ENCODE data around the gene RDX. TPM values are rescaled to one million over a fixed set of nuclear protein-coding genes. Genes with fewer than 3 reads are reported as not detected.

The RDX gene
- 10 to 100 TPM; 26.7 to 38.4 TPM for total RNA-seq
- 38.5 to 62.5 reads per million in 2 donors for total RNA-seq

GRCh38 chr11:110296226-110297075 is at the start of gene RDX:
TSS of gene RDX (minus strand) at chr11:110296614. CDS start at chr11:110279692, 16,922 bp downstream.
- peak; percentile 34 to 69 (median 59) for DNase-seq
- H3K9me3 ChIP-seq (ENCODE audit: control insufficient read depth, low read length, poor library complexity, severe bottlenecking): no peaks in the 10 kb centered on the region
- peaks cover 12% of the 10 kb centered on the region for H3K4me1 Mint-ChIP-seq
- ATAC-seq: peak; percentile 81
- no peaks in the 10 kb centered on the region for H3K36me3 Mint-ChIP-seq (ENCODE audit: low read depth)
- H3K27me3 Mint-ChIP-seq: no peaks in the 10 kb centered on the region
- H3K4me3 Mint-ChIP-seq: peak within 1 kb of the TSS; percentile 88
- peak within 1 kb of the TSS; percentile 75 for H3K27ac Mint-ChIP-seq

- peak overlapping the region; percentile 95 for H3K27ac Mint-ChIP-seq
- no peaks in the 10 kb centered on the region for H3K9me3 ChIP-seq (ENCODE audit: control insufficient read depth, low read length, poor library complexity, severe bottlenecking)
- DNase-seq (no peak), ATAC-seq (peak; percentile 77)
- H3K36me3 Mint-ChIP-seq (ENCODE audit: low read depth): no peaks in the 10 kb centered on the region
- H3K4me3 Mint-ChIP-seq: peak overlapping the region; percentile 78
- peaks cover 35% of the 10 kb centered on the region for H3K4me1 Mint-ChIP-seq
- H3K27me3 Mint-ChIP-seq: no peaks in the 10 kb centered on the region
Observed at GRCh38 chr11:110345743-110346142, 49.3 kb upstream of the RDX start.

DNA sequence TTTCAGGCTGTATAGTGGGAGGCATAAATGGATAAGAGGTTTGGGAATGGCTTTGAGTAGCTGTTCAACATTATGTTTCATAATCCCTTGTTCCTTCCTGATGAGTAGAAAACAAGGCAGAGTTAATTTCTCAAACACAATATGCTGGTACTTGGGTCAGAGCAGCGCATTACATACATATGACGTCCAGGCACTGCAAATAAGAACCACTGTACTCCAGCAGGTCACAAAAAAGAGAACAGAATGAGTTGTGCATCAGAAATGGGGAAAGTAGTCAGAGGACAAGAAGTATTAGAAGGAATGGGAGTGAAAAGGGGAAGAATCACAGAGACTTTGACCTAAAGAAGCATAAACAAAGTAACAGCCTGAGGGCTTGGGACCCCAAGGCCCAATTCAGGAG is 44.0 kb upstream of the RDX start:
- H3K27ac Mint-ChIP-seq: no peak overlapping the region

GRCh38 chr11:110339456-110340250 is 43.2 kb upstream of the RDX start:
- Mint-ChIP-seq H3K4me1 (peaks cover 9% of the 10 kb centered on the region), H3K27me3 (no peaks in the 10 kb centered on the region), H3K36me3 (ENCODE audit: low read depth) (no peaks in the 10 kb centered on the region), H3K27ac (peak overlapping the region; percentile 49), H3K4me3 (peak overlapping the region; percentile 31)
- DNase-seq: no peak
- peak; percentile 20 for ATAC-seq
- H3K9me3 ChIP-seq (ENCODE audit: control insufficient read depth, low read length, poor library complexity, severe bottlenecking): no peaks in the 10 kb centered on the region

More for the DNA sequence above, 44.0 kb upstream of the RDX start:
- H3K4me3 Mint-ChIP-seq: no peak overlapping the region
- no peaks in the 10 kb centered on the region for H3K27me3 Mint-ChIP-seq
- ATAC-seq (no peak), DNase-seq (no peak)
- peaks cover 12% of the 10 kb centered on the region for H3K4me1 Mint-ChIP-seq
- H3K36me3 Mint-ChIP-seq (ENCODE audit: low read depth): no peaks in the 10 kb centered on the region
- no peaks in the 10 kb centered on the region for H3K9me3 ChIP-seq (ENCODE audit: control insufficient read depth, low read length, poor library complexity, severe bottlenecking)

- no peaks in the 10 kb centered on the region for H3K9me3 ChIP-seq (ENCODE audit: control insufficient read depth, low read length, poor library complexity, severe bottlenecking)
- ATAC-seq (no peak), DNase-seq (no peak)
- Mint-ChIP-seq H3K4me3 (no peak overlapping the region), H3K27me3 (no peaks in the 10 kb centered on the region), H3K36me3 (ENCODE audit: low read depth) (no peaks in the 10 kb centered on the region), H3K4me1 (peaks cover 7% of the 10 kb centered on the region), H3K27ac (no peak overlapping the region)
Observed at GRCh38 chr11:110338684-110339083, 42.3 kb upstream of the RDX start.

DNA sequence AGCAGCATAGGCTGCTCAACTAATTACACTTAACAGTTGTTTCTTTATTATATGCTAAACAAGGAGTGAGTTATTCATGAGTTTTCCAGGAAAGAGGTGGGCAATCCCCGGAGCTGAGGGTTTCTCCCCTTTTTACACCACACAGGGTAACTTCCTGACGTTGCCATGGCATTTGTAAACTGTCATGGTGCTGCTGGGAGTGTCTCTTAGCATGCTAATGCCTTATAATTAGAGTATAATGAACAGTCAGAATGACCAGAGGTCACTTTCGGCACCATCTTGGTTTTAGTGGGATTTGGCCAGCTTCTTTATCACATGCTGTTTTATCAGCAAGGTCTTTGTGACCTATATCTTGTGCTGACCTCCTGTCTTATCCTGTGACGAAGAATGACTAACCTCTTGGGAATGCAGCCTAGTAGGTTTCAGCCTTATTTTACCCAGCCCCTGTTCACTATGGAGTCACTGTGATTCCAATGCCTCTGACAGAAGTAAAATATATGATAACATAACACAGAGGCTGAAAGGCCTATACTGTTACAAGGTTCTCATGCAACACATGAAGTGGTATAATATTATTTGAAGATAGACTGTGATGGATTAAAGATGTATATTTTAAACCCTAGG is 41.3 kb upstream of the RDX start:
- DNase-seq: no peak
- Mint-ChIP-seq H3K4me3 (no peak overlapping the region), H3K4me1 (peaks cover 7% of the 10 kb centered on the region), H3K27me3 (no peaks in the 10 kb centered on the region), H3K36me3 (ENCODE audit: low read depth) (no peaks in the 10 kb centered on the region), H3K27ac (no peak overlapping the region)
- H3K9me3 ChIP-seq (ENCODE audit: control insufficient read depth, low read length, poor library complexity, severe bottlenecking): no peaks in the 10 kb centered on the region
- ATAC-seq: peak; percentile 77

- H3K27me3 Mint-ChIP-seq: no peaks in the 10 kb centered on the region
- no peak for ATAC-seq
Observed at GRCh38 chr11:110336054-110336453, 39.6 kb upstream of the RDX start.

DNA sequence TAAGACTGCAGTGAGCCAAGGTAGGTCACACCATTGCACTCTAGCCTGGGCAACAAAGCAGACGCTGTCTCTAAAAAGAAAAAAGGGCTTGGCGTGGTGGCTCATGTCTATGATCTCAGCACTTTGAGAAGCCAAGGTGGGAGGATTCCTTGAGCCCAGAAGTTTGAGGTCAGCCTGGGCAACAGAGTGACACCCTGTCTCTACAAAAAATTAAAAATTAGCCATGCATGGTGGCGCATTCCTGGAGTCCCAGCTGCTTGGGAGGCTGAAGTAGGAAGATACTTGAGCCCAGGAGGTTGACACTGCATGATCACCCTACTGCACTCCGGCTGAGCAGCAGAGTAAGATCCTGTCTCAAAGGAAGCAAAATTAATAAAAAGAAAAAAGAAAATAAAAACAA is 38.9 kb upstream of the RDX start:
- Mint-ChIP-seq H3K27ac (no peak overlapping the region), H3K36me3 (ENCODE audit: low read depth) (no peaks in the 10 kb centered on the region), H3K4me3 (no peak overlapping the region), H3K27me3 (no peaks in the 10 kb centered on the region), H3K4me1 (peaks cover 7% of the 10 kb centered on the region)
- ATAC-seq (no peak), DNase-seq (no peak)
- no peaks in the 10 kb centered on the region for H3K9me3 ChIP-seq (ENCODE audit: control insufficient read depth, low read length, poor library complexity, severe bottlenecking)

More at GRCh38 chr11:110336054-110336453, 39.6 kb upstream of the RDX start:
- H3K4me1 Mint-ChIP-seq: peaks cover 7% of the 10 kb centered on the region
- no peaks in the 10 kb centered on the region for H3K9me3 ChIP-seq (ENCODE audit: control insufficient read depth, low read length, poor library complexity, severe bottlenecking)
- DNase-seq: no peak
- H3K4me3 Mint-ChIP-seq: no peak overlapping the region
- no peak overlapping the region for H3K27ac Mint-ChIP-seq
- no peaks in the 10 kb centered on the region for H3K36me3 Mint-ChIP-seq (ENCODE audit: low read depth)

DNA sequence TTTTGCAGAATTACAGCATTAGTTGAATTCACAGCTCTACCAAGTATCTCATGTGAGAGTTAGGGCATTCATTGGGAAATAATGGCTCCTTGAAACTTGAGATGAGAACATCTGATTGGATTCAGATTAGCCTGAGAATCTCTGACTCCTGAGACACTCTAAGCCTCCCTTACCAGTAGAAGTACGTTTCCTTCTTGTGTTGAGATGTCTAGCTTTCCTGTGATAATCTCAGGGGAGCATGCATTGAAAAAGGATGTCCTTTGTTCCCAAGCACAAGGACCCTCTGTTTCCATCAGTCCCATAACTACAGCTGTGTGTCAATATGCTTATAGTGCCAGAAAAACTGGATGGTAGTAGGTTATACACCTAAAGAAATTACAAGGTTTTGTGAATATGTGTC is 35.2 kb upstream of the RDX start:
- no peak for ATAC-seq
- H3K9me3 ChIP-seq (ENCODE audit: control insufficient read depth, low read length, poor library complexity, severe bottlenecking): no peaks in the 10 kb centered on the region
- no peak for DNase-seq
- H3K27ac Mint-ChIP-seq: no peak overlapping the region
- no peaks in the 10 kb centered on the region for H3K27me3 Mint-ChIP-seq
- no peak overlapping the region for H3K4me3 Mint-ChIP-seq
- H3K36me3 Mint-ChIP-seq (ENCODE audit: low read depth): no peaks in the 10 kb centered on the region
- peaks cover 12% of the 10 kb centered on the region for H3K4me1 Mint-ChIP-seq

GRCh38 chr11:110329445-110329844 is 33.0 kb upstream of the RDX start:
- ATAC-seq: no peak
- H3K9me3 ChIP-seq (ENCODE audit: control insufficient read depth, low read length, poor library complexity, severe bottlenecking): no peaks in the 10 kb centered on the region
- no peak for DNase-seq
- Mint-ChIP-seq H3K36me3 (ENCODE audit: low read depth) (no peaks in the 10 kb centered on the region), H3K4me1 (peaks cover 12% of the 10 kb centered on the region), H3K4me3 (peak overlapping the region; percentile 1), H3K27me3 (no peaks in the 10 kb centered on the region), H3K27ac (peak overlapping the region; percentile 57)

- Mint-ChIP-seq H3K36me3 (ENCODE audit: low read depth) (peaks cover under 1% of the 10 kb centered on the region), H3K27me3 (peaks cover under 1% of the 10 kb centered on the region), H3K4me3 (peak overlapping the region; percentile 82), H3K27ac (no peak overlapping the region), H3K4me1 (peaks cover 12% of the 10 kb centered on the region)
- DNase-seq (no peak), ATAC-seq (no peak)
- no peaks in the 10 kb centered on the region for H3K9me3 ChIP-seq (ENCODE audit: control insufficient read depth, low read length, poor library complexity, severe bottlenecking)
Observed at GRCh38 chr11:110327508-110327907, 31.1 kb upstream of the RDX start.

DNA sequence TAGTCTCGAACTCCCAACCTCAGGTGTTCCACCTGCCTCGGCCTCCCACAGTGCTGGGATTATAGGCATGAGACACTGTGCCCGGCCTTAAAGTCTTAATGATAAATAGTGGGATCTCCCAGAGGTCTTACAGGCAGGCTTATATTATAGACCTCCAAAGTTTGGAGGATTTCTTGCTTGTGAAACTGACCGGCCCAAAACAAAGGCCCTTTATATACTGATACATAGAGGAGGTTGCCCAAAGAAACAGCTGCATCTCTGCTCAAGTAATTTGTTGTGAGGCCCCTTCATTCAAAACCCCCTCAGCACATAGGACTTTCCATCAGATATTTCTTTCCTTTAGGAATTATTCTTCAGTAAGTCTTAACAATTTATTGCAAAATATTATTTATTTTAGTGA is 27.4 kb upstream of the RDX start:
- H3K4me3 Mint-ChIP-seq: no peak overlapping the region
- DNase-seq: no peak
- H3K36me3 Mint-ChIP-seq (ENCODE audit: low read depth): peaks cover 3% of the 10 kb centered on the region
- H3K9me3 ChIP-seq (ENCODE audit: control insufficient read depth, low read length, poor library complexity, severe bottlenecking): no peaks in the 10 kb centered on the region
- peaks cover 5% of the 10 kb centered on the region for H3K27me3 Mint-ChIP-seq
- ATAC-seq: no peak
- peaks cover 9% of the 10 kb centered on the region for H3K4me1 Mint-ChIP-seq
- H3K27ac Mint-ChIP-seq: no peak overlapping the region

GRCh38 chr11:110319501-110319900 is 23.1 kb upstream of the RDX start:
- ATAC-seq: no peak
- no peak for DNase-seq
- H3K27ac Mint-ChIP-seq: no peak overlapping the region
- peaks cover 10% of the 10 kb centered on the region for H3K27me3 Mint-ChIP-seq
- peaks cover 2% of the 10 kb centered on the region for H3K4me1 Mint-ChIP-seq
- no peak overlapping the region for H3K4me3 Mint-ChIP-seq
- H3K9me3 ChIP-seq (ENCODE audit: control insufficient read depth, low read length, poor library complexity, severe bottlenecking): no peaks in the 10 kb centered on the region
- H3K36me3 Mint-ChIP-seq (ENCODE audit: low read depth): peaks cover 3% of the 10 kb centered on the region

All from T-helper 17 cell (primary cell).